OCI-LY3 (cell line): ENCODE measurements around the gene PIK3R2.
A peak's percentile ranks its signal among the peaks of the same experiment; 100 is the strongest.

Source experiments
- H2AFZ ChIP-seq: fragments of 200-600, 300-600 bp; shearing (Covaris generic); 2 replicates; pipeline ENCODE4 v1.6.0; 2014; ENCODE audit warnings: antibody characterized with exemption, low read depth, low read length
- H3K27ac ChIP-seq: fragments of 200-600, 300-600 bp; sonication (generic); 2 replicates; pipeline ENCODE4 v1.5.1; 2014; ENCODE audit warnings: mild to moderate bottlenecking, low read length, moderate library complexity, mixed read lengths
- H3K27me3 ChIP-seq: fragments of 200-600, 300-600 bp; sonication (generic); 2 replicates; pipeline ENCODE4 v1.6.1; 2014; ENCODE audit warnings: low read depth, low read length, mixed read lengths
- H3K36me3 ChIP-seq: fragments of 200-600, 300-600 bp; sonication (generic); replicated peaks from 2 replicates; pipeline ENCODE3; 2014; ENCODE audit warnings: low read depth, low read length, mixed read lengths
- H3K4me1 ChIP-seq: fragments of 300-600, 200-600 bp; sonication (generic); 2 replicates; pipeline ENCODE4 v1.6.1; 2014; ENCODE audit warnings: low read length, mixed read lengths
- H3K4me2 ChIP-seq: fragments of 200-600, 300-600 bp; sonication (generic); 2 replicates; pipeline ENCODE4 v1.6.1; 2014; ENCODE audit warnings: low read length, mixed read lengths
- H3K4me3 ChIP-seq: fragments of 300-600, 200-600 bp; sonication (generic); 2 replicates; pipeline ENCODE4 v1.5.1; 2014; ENCODE audit warnings: antibody characterized with exemption, mild to moderate bottlenecking, low read length, moderate library complexity
- H3K79me2 ChIP-seq: fragments of 300-600, 200-600 bp; shearing (Covaris generic); 2 replicates; pipeline ENCODE4 v1.6.1; 2014; ENCODE audit warnings: mild to moderate bottlenecking, low read length, mixed read lengths
- H3K9ac ChIP-seq: fragments of 300-600, 200-600 bp; shearing (Covaris generic); 2 replicates; pipeline ENCODE4 v1.6.0; 2014; ENCODE audit warnings: mild to moderate bottlenecking, low read length, moderate library complexity
- H3K9me3 ChIP-seq: fragments of 200-600, 300-600 bp; shearing (Covaris generic); 2 replicates; pipeline ENCODE4 v1.6.1; 2014; ENCODE audit warnings: low read length, mixed read lengths; ENCODE audit not compliant: insufficient read depth
- H4K20me1 ChIP-seq: fragments of 200-600, 300-600 bp; sonication (generic); 2 replicates; pipeline ENCODE4 v1.6.1; 2016; ENCODE audit warnings: low read length, mixed read lengths; ENCODE audit not compliant: insufficient read depth
- CTCF ChIP-seq: fragments of 200-600, 300-600 bp; sonication (generic); IDR thresholded peaks from 2 replicates; pipeline ENCODE4 v1.5.1; 2014; ENCODE audit warnings: antibody characterized with exemption, low read length, low read depth
- EZH2phosphoT487 ChIP-seq: fragments of 200-600 bp; shearing (Covaris generic); IDR thresholded peaks from 2 replicates; pipeline ENCODE4 v1.6.1; 2018; ENCODE audit warnings: antibody characterized with exemption, mixed run types, low read depth

PIK3R2 gene

DNA sequence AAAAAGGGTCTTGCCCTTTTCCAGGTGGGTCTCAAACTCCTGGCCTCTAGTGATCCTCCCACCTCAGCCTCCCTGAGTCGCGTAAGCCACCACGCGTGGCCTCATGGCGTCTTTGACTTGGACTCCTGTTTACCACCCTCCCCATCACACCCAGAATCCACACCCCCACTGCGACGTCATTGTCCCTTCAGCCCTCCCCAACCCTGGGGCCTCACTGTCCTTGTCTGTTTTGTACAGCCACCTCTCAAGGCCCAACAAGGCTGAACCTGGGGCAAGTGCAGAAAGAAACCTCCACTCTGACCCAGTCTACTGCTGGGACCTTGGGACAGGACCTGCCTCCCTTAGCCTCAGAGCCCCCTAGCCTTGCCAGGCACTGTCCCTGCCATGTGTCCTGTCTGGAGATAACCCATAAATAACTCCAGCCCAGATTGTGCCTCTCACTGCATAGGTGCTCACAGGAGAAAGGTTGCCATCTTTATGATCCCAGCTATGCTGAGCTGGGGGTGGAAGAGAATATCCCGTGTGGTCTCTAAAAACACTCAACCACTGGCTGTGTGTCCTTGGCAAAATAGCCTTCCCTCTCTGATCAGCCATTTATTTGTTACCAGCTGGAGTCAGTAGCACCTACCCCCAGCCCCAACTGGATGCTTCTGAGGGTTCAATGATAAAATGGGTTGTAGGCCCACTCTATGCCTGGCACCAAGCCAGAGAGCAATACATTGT, 18.8 kb downstream of the PIK3R2 start:
- no peaks in the 10 kb centered on the region for H3K27me3 ChIP-seq

GRCh38 chr19:18172331-18173053, 19.5 kb downstream of the PIK3R2 start:
- TF ChIP-seq CTCF (no peak), EZH2phosphoT487 (no peak)
- peak overlapping the region; percentile 84 for H3K4me3 ChIP-seq
- peak overlapping the region; percentile 89 for H3K4me2 ChIP-seq

More for the DNA sequence above, 18.8 kb downstream of the PIK3R2 start:
- peak overlapping the region; percentile 88 for H3K9ac ChIP-seq
- TF ChIP-seq EZH2phosphoT487 (no peak), CTCF (no peak)
- no peaks in the 10 kb centered on the region for H3K9me3 ChIP-seq
- H3K4me2 ChIP-seq, result peak overlapping the region; percentile 89
- no peak overlapping the region for H2AFZ ChIP-seq
- peaks cover 38% of the 10 kb centered on the region for H3K79me2 ChIP-seq
- peaks cover 49% of the 10 kb centered on the region for H3K36me3 ChIP-seq
- H3K4me3 ChIP-seq, result no peak overlapping the region
- peaks cover 65% of the 10 kb centered on the region for H3K4me1 ChIP-seq
- H4K20me1 ChIP-seq, result peaks cover 15% of the 10 kb centered on the region
- H3K27ac ChIP-seq, result peak overlapping the region; percentile 96

DNA sequence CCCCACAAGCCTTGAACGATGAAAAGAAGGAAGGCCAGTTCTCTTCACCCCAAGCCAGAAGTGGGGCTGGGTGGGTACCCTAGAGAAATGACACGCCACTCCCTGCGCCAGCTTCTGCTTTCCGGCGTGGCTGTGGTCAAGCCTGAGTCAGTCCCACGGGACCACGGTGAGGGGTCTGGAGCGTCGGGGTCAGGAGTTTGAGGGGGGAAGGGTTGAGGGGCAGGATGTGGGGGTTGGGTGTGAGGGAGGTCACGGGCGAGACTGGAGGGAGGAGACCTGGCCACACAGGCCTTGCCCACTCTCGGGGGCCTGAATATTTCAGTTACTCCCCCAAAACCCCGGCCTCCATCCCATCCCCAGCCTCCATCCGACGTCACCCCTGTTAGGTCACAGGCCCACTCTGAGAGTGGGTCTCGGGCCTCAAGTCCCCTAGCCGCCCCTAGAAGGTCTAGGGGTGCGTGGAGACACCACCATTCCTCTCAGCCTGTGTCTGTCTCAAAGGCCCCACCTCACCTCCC, 20.1 kb downstream of the PIK3R2 start:
- Histone ChIP-seq H3K4me2 (peak overlapping the region; percentile 89), H3K9me3 (no peaks in the 10 kb centered on the region), H3K4me1 (peaks cover 62% of the 10 kb centered on the region), H3K79me2 (peaks cover 39% of the 10 kb centered on the region), H4K20me1 (peaks cover 24% of the 10 kb centered on the region), H3K4me3 (peak overlapping the region; percentile 84), H2AFZ (no peak overlapping the region), H3K27me3 (no peaks in the 10 kb centered on the region), H3K9ac (peak overlapping the region; percentile 88), H3K27ac (peak overlapping the region; percentile 96), H3K36me3 (peaks cover 51% of the 10 kb centered on the region)
- no peak for TF ChIP-seq EZH2phosphoT487
- no peak for TF ChIP-seq CTCF

More at GRCh38 chr19:18172331-18173053, 19.5 kb downstream of the PIK3R2 start:
- H3K36me3 ChIP-seq, result peaks cover 49% of the 10 kb centered on the region
- H4K20me1 ChIP-seq, result peaks cover 21% of the 10 kb centered on the region
- peaks cover 39% of the 10 kb centered on the region for H3K79me2 ChIP-seq
- H3K9ac ChIP-seq, result peak overlapping the region; percentile 88
- no peaks in the 10 kb centered on the region for H3K9me3 ChIP-seq
- H2AFZ ChIP-seq, result no peak overlapping the region
- H3K4me1 ChIP-seq, result peaks cover 65% of the 10 kb centered on the region
- H3K27me3 ChIP-seq, result no peaks in the 10 kb centered on the region
- peak overlapping the region; percentile 96 for H3K27ac ChIP-seq
